HepG2 (cell line): ENCODE data around the gene UTP11. TPM values are rescaled to one million over a fixed set of nuclear protein-coding genes. Genes with fewer than 3 reads are reported as not detected.

Experiments
- ATAC-seq: fragments of 200-7000 bp; cut with Tn5 transposase; 3 replicates; pipeline ENCODE4 v1.9.1; 2020; ENCODE audit warnings: mild to moderate bottlenecking, moderate library complexity
- BruUV-seq: library from RNA; stranded (reverse); fragments of 400-500 nt; replicated peaks from 2 replicates; lab custom pipeline; 2021; lab: Mats Ljungman, UMichigan
- CTCF ChIA-PET: fragments of 300-600 bp; formaldehyde crosslinking; extraction: SDS; loops from one replicate; lab custom pipeline; 2021; ENCODE audit warnings: low total read pairs, inconsistent platforms, low intra/inter-chr PET ratio; lab: Yijun Ruan, JAX
- POLR2A ChIA-PET: fragments of 350-600 bp; sonication (Branson Sonifier 250); formaldehyde crosslinking; loops from one replicate; lab custom pipeline; 2020; ENCODE audit warnings: antibody characterized with exemption, inconsistent platforms; lab: Yijun Ruan, JAX
- DNase-seq: peaks from one replicate; pipeline ENCODE4 v3.0.0-alpha.2; 2015; ENCODE audit warnings: low spot score
- FAIRE-seq: peaks from 3 replicates; lab custom pipeline; 2011; peaks lifted over from hg19 to GRCh38; lab: Jason Lieb, UNC
- H2AFZ ChIP-seq: one replicate; pipeline ENCODE4 v1.6.1; 2011; ENCODE audit warnings: low read length, inconsistent platforms
- H3K27ac ChIP-seq: fragments of 300-600 bp; 3 replicates; pipeline ENCODE4 v1.8.0; 2011; ENCODE audit warnings: mixed run types, mild to moderate bottlenecking, mixed read lengths, low read length, inconsistent platforms; ENCODE audit not compliant: insufficient read depth; ENCODE audit errors: extremely low read length
- H3K27me3 ChIP-seq, 2 experiments: fragments of 200-600 bp in 1 of 2; 2 replicates in 1 of 2; 3 replicates in 1 of 2; pipeline versions ENCODE4 v1.6.0 to v1.8.0; 2011; ENCODE audit warnings: low read length in 2 of 2, mild to moderate bottlenecking in 2 of 2, moderate library complexity in 2 of 2, inconsistent platforms in 1 of 2; ENCODE audit not compliant: insufficient read depth in 2 of 2, control insufficient read depth in 1 of 2
- H3K36me3 ChIP-seq, 2 experiments: fragments of 200-600 bp in 1 of 2; replicated peaks in 1 of 2; 2 replicates in 1 of 2; 3 replicates in 1 of 2; pipeline versions ENCODE4 v1.5.1 to v1.8.0; 2011; ENCODE audit warnings: low read length in 2 of 2, inconsistent platforms in 1 of 2; ENCODE audit not compliant: insufficient read depth in 2 of 2, control insufficient read depth in 1 of 2
- H3K4me1 ChIP-seq: 2 replicates; pipeline ENCODE4 v1.5.1; 2012; ENCODE audit warnings: low read length, inconsistent platforms; ENCODE audit not compliant: insufficient read depth
- H3K4me2 ChIP-seq: 2 replicates; pipeline ENCODE4 v1.6.0; 2011; ENCODE audit warnings: low read depth, low read length, inconsistent platforms
- H3K4me3 ChIP-seq, 3 experiments: fragments of 200-600 bp in 1 of 3; sonication (generic), shearing (Covaris generic) in 1 of 3; replicated peaks in 1 of 3; 2 replicates each; pipeline ENCODE4 v1.5.1; 2011 to 2016; ENCODE audit warnings: low read length in 3 of 3, inconsistent platforms in 2 of 3, low read depth in 2 of 3, mild to moderate bottlenecking in 2 of 3, control low read depth in 1 of 3, mixed read lengths in 1 of 3; ENCODE audit not compliant: insufficient read depth in 1 of 3
- H3K79me2 ChIP-seq: one replicate; pipeline ENCODE4 v1.6.1; 2011; ENCODE audit warnings: low read length, inconsistent platforms; ENCODE audit not compliant: insufficient read depth
- H3K9ac ChIP-seq: 2 replicates; pipeline ENCODE4 v1.6.0; 2011; ENCODE audit warnings: mild to moderate bottlenecking, low read depth, low read length, inconsistent platforms; ENCODE audit not compliant: insufficient read depth
- H3K9me3 ChIP-seq: 2 replicates; pipeline ENCODE4 v1.5.1; 2012; ENCODE audit warnings: mild to moderate bottlenecking, low read length
- H4K20me1 ChIP-seq: 2 replicates; pipeline ENCODE4 v1.6.0; 2011; ENCODE audit warnings: inconsistent platforms, mild to moderate bottlenecking, low read length, moderate library complexity; ENCODE audit not compliant: insufficient read depth
- DBP ChIP-seq: sonication (generic); formaldehyde crosslinking; IDR thresholded peaks from 2 replicates; pipeline ENCODE4 v1.4.0; 2020; ENCODE audit warnings: missing genetic modification reagents; ENCODE audit errors: not compliant biosample characterization
- GATA4 ChIP-seq: sonication (generic); IDR thresholded peaks from 2 replicates; pipeline ENCODE4 v1.6.1; 2016; ENCODE audit warnings: antibody characterized with exemption, low read depth, borderline replicate concordance
- HMGXB4 ChIP-seq, 2 experiments: sonication (generic) in 1 of 2; formaldehyde crosslinking in 1 of 2; IDR thresholded peaks; 2 replicates each; pipeline versions ENCODE4 v1.4.0 to v1.6.1; 2018 to 2020; ENCODE audit warnings: missing genetic modification reagents in 2 of 2, borderline replicate concordance in 1 of 2, low read depth in 1 of 2, mild to moderate bottlenecking in 1 of 2, missing biosample characterization in 1 of 2
- ZNF318 ChIP-seq: sonication (generic); formaldehyde crosslinking; IDR thresholded peaks from 2 replicates; pipeline ENCODE4 v1.4.0; 2020; ENCODE audit warnings: mild to moderate bottlenecking, missing genetic modification reagents
- ZNF383 ChIP-seq: sonication (generic); formaldehyde crosslinking; IDR thresholded peaks from 2 replicates; pipeline ENCODE4 v1.4.0; 2020; ENCODE audit warnings: missing genetic modification reagents, mild to moderate bottlenecking, borderline replicate concordance
- ZNF776 ChIP-seq: sonication (generic); formaldehyde crosslinking; IDR thresholded peaks from 2 replicates; pipeline ENCODE4 v1.4.0; 2020; ENCODE audit warnings: mild to moderate bottlenecking, missing genetic modification reagents
- WGBS: methylation state at CpG from one replicate; pipeline ENCODE4 v1.1.6; 2017; ENCODE audit warnings: low lambda C conversion rate; 5-methylcytosine and 5-hydroxymethylcytosine counted together
- in situ Hi-C: cut with HindIII; loops from 2 replicates; pipeline ENCODE4 v1.10.0; 2017; ENCODE audit warnings: low pct_unique_long_range_greater_than_20kb; ENCODE audit not compliant: extremely low pct_ligation_motif_present
- intact Hi-C: fragments of 100-400 bp; cut with micrococcal nuclease; formaldehyde crosslinking; loops from one replicate; pipeline ENCODE4 v1.10.0; 2022; ENCODE audit not compliant: unreplicated experiment
- polyA plus RNA-seq, 8 experiments: library from polyadenylated mRNA; depleted of rRNA in 3 of 8; stranded (reverse) in 7 of 8; unstranded in 1 of 8; fragments of >200 nt; fragmentation: Illumina TruSeq in 4 of 8; extraction: Trizol in 4 of 8; gene quantifications; 2 replicates each; pipeline versions ENCODE4 v1.2.1 to v1.2.3, GENCODE V29; 2011 to 2016; ENCODE audit warnings: low read depth in 4 of 8, missing spikeins in 1 of 8, mixed read lengths in 1 of 8; ENCODE audit not compliant: insufficient read depth in 1 of 8
- total RNA-seq, 5 experiments: library from RNA; depleted of rRNA; stranded (reverse); fragments of >200 nt; fragmentation: Illumina TruSeq; extraction: Trizol; gene quantifications; 2 replicates each; pipeline ENCODE4 v1.2.3, GENCODE V29; 2016; ENCODE audit warnings: low read depth in 1 of 5

UTP11 gene
- total and polyA plus RNA-seq, 2 of the 13 experiments (the other 11 are each of a cell fraction or from before 2014, with no cell fraction given), result 13.5 to 44.8 TPM

- H3K27ac ChIP-seq, result no peak overlapping the region
- ATAC-seq (no peak), FAIRE-seq (no peak), DNase-seq (no peak)
- intact Hi-C loops, result no loop called here
- CTCF ChIA-PET, result no interaction called here
- in situ Hi-C loops, result no loop called here
- no peaks in the 10 kb centered on the region for H3K4me1 ChIP-seq
- H2AFZ ChIP-seq, result no peak overlapping the region
- H3K27me3 ChIP-seq, result no peaks in the 10 kb centered on the region
- 98% methylated on average over 5 of the region's 5 CpGs for WGBS
- no peaks in the 10 kb centered on the region for H3K79me2 ChIP-seq
- H3K9ac ChIP-seq, result no peak overlapping the region
- H3K4me3 ChIP-seq, result no peak overlapping the region
- no peaks in the 10 kb centered on the region for H3K9me3 ChIP-seq
- POLR2A ChIA-PET, result no interaction called here
- H3K4me2 ChIP-seq, result no peak overlapping the region
- TF ChIP-seq GATA4 (no peak), DBP (CRISPR knock-in tag) (no peak)
- H4K20me1 ChIP-seq, result no peaks in the 10 kb centered on the region; the same call in 1 of the 2 replicates
- peaks cover 21 to 79% of the 10 kb centered on the region in 2 experiments for H3K36me3 ChIP-seq
- BruUV-seq, result no TSS peak
Measured at GRCh38 chr1:38021969-38022368, 9.4 kb downstream of the UTP11 start.

- H2AFZ ChIP-seq, result no peak overlapping the region
- intact Hi-C loops (no loop called here), in situ Hi-C loops (no loop called here)
- FAIRE-seq (no peak), ATAC-seq (no peak), DNase-seq (no peak)
- peaks cover 19 to 70% of the 10 kb centered on the region in 2 experiments for H3K36me3 ChIP-seq
- no peak overlapping the region for H3K9ac ChIP-seq
- no peak overlapping the region for H3K27ac ChIP-seq
- H3K27me3 ChIP-seq, result no peaks in the 10 kb centered on the region
- BruUV-seq, result no TSS peak
- H3K9me3 ChIP-seq, result no peaks in the 10 kb centered on the region
- H3K4me1 ChIP-seq, result no peaks in the 10 kb centered on the region
- ChIA-PET POLR2A (no interaction called here), CTCF (no interaction called here)
- 99% methylated on average over 3 of the region's 3 CpGs for WGBS
- H3K79me2 ChIP-seq, result no peaks in the 10 kb centered on the region
- H3K4me2 ChIP-seq, result no peak overlapping the region
- no peaks in the 10 kb centered on the region; the same call in 1 of the 2 replicates for H4K20me1 ChIP-seq
- H3K4me3 ChIP-seq, result no peak overlapping the region
- TF ChIP-seq HMGXB4 (CRISPR knock-in tag; IDR thresholded peaks at IDR 0.05; ENCODE audit: borderline replicate concordance in 1 of 2, low read depth in 1 of 2), result no peak
- TF ChIP-seq ZNF776 (CRISPR knock-in tag), result no peak
- no peak for TF ChIP-seq ZNF383
- no peak for TF ChIP-seq ZNF318 (CRISPR knock-in tag)
Measured at GRCh38 chr1:38022810-38023209, 10.3 kb downstream of the UTP11 start.
